Breast epithelium (tissue), 4 donors: ENCODE measurements around the gene MMP3. TPM values are rescaled to one million over a fixed set of nuclear protein-coding genes. Genes with fewer than 3 reads are reported as not detected.
"Not testable (repeated sequence)": the region's sequence is repeated elsewhere in the genome, so short reads cannot be mapped to it uniquely, and the experiment has no call there.

ENCODE experiments used
- DNase-seq, 2 donors: peaks; one replicate each; pipeline ENCODE4 v3.0.0-alpha.2; 2019; ENCODE audit warnings: low spot score in 2 of 2
- H3K27ac ChIP-seq, 2 donors: fragments of 200-600 bp; sonication (generic) in 1 of 2; one replicate each; pipeline ENCODE4 v1.5.1; 2016 to 2019; ENCODE audit warnings: mild to moderate bottlenecking in 1 of 2
- H3K27me3 ChIP-seq, 2 donors: fragments of 200-600 bp; sonication (generic) in 1 of 2; one replicate each; pipeline versions ENCODE4 v1.5.1 to v1.6.0; 2017 to 2019; ENCODE audit warnings: control low read depth in 1 of 2, mild to moderate bottlenecking in 1 of 2
- H3K36me3 ChIP-seq: fragments of 200-600 bp; one replicate; pipeline ENCODE4 v1.5.1; 2019
- H3K4me1 ChIP-seq, 2 donors: fragments of 200-600 bp; sonication (generic); one replicate each; pipeline ENCODE4 v1.5.1; 2016 to 2019; ENCODE audit warnings: control low read depth in 1 of 2
- H3K4me3 ChIP-seq, 3 donors: fragments of 200-600 bp; sonication (generic); 1 replicate in 2 of 3; 2 replicates in 1 of 3; pipeline ENCODE4 v1.5.1; 2016 to 2019; ENCODE audit warnings: mild to moderate bottlenecking in 3 of 3, moderate library complexity in 2 of 3
- H3K9me3 ChIP-seq, 2 donors: fragments of 200-600 bp; sonication (generic) in 1 of 2; one replicate each; pipeline ENCODE4 v1.5.1; 2016 to 2019; ENCODE audit warnings: control low read depth in 1 of 2
- CTCF ChIP-seq, 3 donors: fragments of 450-650 bp; IDR thresholded peaks; one replicate each; pipeline ENCODE4 v1.5.1; 2016 to 2017; ENCODE audit warnings: antibody characterized with exemption in 3 of 3, mild to moderate bottlenecking in 3 of 3, moderate library complexity in 3 of 3
- POLR2A ChIP-seq: fragments of 450-650 bp; IDR thresholded peaks from one replicate; pipeline ENCODE4 v1.6.1; 2016; ENCODE audit warnings: antibody characterized with exemption, mild to moderate bottlenecking, moderate library complexity
- POLR2AphosphoS5 ChIP-seq, 3 donors: sonication (generic); formaldehyde crosslinking; IDR thresholded peaks; one replicate each; pipeline ENCODE4 v1.6.1; 2017; ENCODE audit warnings: antibody characterized with exemption in 3 of 3
- intact Hi-C: fragments of 100-400 bp; cut with DNase I; formaldehyde crosslinking; loops from one replicate; pipeline ENCODE4 v1.15.1; 2023; ENCODE audit warnings: low total_unique reads
- total RNA-seq, 3 donors: library from RNA; depleted of rRNA; stranded (reverse); fragments of >200 nt; gene quantifications; one replicate each; pipeline ENCODE4 v1.1.0, GENCODE V29; 2016

Gene MMP3
- total RNA-seq, 3 donors from 2014 or later = 11.0 to 63.4 (median 23.9) TPM

- Histone ChIP-seq H3K9me3 (no peaks in the 10 kb centered on the region), H3K4me3 (no peak overlapping the region), H3K4me1 (no peaks in the 10 kb centered on the region), H3K27me3 (no peaks in the 10 kb centered on the region), H3K27ac (no peak overlapping the region), H3K36me3 (no peaks in the 10 kb centered on the region)
- TF ChIP-seq POLR2A = no peak
- TF ChIP-seq CTCF (IDR thresholded peaks at IDR 0.05) = no peak
- TF ChIP-seq POLR2AphosphoS5 (IDR thresholded peaks at IDR 0.05) = no peak
- intact Hi-C loops = no loop called here
- DNase-seq = no peak
Measured at GRCh38 chr11:102879801-102880200, 36.4 kb upstream of the MMP3 start.

GRCh38 chr11:102878595-102878994 lies 35.2 kb upstream of the MMP3 start:
- no peaks in the 10 kb centered on the region for H3K4me1 ChIP-seq
- no peak overlapping the region for H3K27ac ChIP-seq
- no peak for DNase-seq
- H3K4me3 ChIP-seq = no peak overlapping the region
- H3K27me3 ChIP-seq = no peaks in the 10 kb centered on the region
- intact Hi-C loops = no loop called here
- H3K9me3 ChIP-seq = no peaks in the 10 kb centered on the region
- TF ChIP-seq POLR2A (no peak), CTCF (IDR thresholded peaks at IDR 0.05) (no peak), POLR2AphosphoS5 (IDR thresholded peaks at IDR 0.05) (no peak)
- no peaks in the 10 kb centered on the region for H3K36me3 ChIP-seq

- Histone ChIP-seq H3K9me3 (no peaks in the 10 kb centered on the region), H3K4me1 (no peaks in the 10 kb centered on the region), H3K4me3 (no peak within 1 kb of the TSS), H3K36me3 (no peaks in the 10 kb centered on the region), H3K27ac (no peak within 1 kb of the TSS), H3K27me3 (no peaks in the 10 kb centered on the region)
- TF ChIP-seq POLR2A (no peak), CTCF (IDR thresholded peaks at IDR 0.05) (no peak), POLR2AphosphoS5 (IDR thresholded peaks at IDR 0.05) (no peak)
- intact Hi-C loops = no loop called here
- DNase-seq = no peak
Measured at GRCh38 chr11:102874852-102875251, 31.4 kb upstream of the MMP3 start, which contains the start of gene MMP12. Gene MMP12, minus strand, starts transcription at chr11:102874982. Its CDS starts 45 bp downstream, at chr11:102874937.

- H3K27me3 ChIP-seq, H3K4me3 ChIP-seq, H3K4me1 ChIP-seq, H3K9me3 ChIP-seq, H3K27ac ChIP-seq, DNase-seq, intact Hi-C loops, H3K36me3 ChIP-seq: not testable (repeated sequence)
Measured at GRCh38 chr11:102869354-102869964, 26.1 kb upstream of the MMP3 start.

- intact Hi-C loops = no loop called here
- no peaks in the 10 kb centered on the region for H3K9me3 ChIP-seq
- H3K4me3 ChIP-seq = no peak overlapping the region
- H3K27me3 ChIP-seq = no peaks in the 10 kb centered on the region
- no peak overlapping the region for H3K27ac ChIP-seq
- no peaks in the 10 kb centered on the region for H3K36me3 ChIP-seq
- H3K4me1 ChIP-seq = no peaks in the 10 kb centered on the region
- no peak for TF ChIP-seq POLR2AphosphoS5 (IDR thresholded peaks at IDR 0.05)
- TF ChIP-seq POLR2A = no peak
- TF ChIP-seq CTCF (IDR thresholded peaks at IDR 0.05) = no peak
- DNase-seq = no peak
Measured at GRCh38 chr11:102868339-102868738, 24.9 kb upstream of the MMP3 start.
